Stimulated activated CD4-positive, alpha-beta T cell treated with anti-CD3 and anti-CD28 coated beads, Interleukin-12 subunit alpha, Interleukin-12 subunit beta, amount 100 ng/mL, for 4 hours (primary cell): ENCODE results near the gene SLC28A1.

Source experiments
- DNase-seq: peaks from one replicate; pipeline ENCODE4 v3.0.0-alpha.2; 2020

Gene SLC28A1, protein sequence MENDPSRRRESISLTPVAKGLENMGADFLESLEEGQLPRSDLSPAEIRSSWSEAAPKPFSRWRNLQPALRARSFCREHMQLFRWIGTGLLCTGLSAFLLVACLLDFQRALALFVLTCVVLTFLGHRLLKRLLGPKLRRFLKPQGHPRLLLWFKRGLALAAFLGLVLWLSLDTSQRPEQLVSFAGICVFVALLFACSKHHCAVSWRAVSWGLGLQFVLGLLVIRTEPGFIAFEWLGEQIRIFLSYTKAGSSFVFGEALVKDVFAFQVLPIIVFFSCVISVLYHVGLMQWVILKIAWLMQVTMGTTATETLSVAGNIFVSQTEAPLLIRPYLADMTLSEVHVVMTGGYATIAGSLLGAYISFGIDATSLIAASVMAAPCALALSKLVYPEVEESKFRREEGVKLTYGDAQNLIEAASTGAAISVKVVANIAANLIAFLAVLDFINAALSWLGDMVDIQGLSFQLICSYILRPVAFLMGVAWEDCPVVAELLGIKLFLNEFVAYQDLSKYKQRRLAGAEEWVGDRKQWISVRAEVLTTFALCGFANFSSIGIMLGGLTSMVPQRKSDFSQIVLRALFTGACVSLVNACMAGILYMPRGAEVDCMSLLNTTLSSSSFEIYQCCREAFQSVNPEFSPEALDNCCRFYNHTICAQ

DNA sequence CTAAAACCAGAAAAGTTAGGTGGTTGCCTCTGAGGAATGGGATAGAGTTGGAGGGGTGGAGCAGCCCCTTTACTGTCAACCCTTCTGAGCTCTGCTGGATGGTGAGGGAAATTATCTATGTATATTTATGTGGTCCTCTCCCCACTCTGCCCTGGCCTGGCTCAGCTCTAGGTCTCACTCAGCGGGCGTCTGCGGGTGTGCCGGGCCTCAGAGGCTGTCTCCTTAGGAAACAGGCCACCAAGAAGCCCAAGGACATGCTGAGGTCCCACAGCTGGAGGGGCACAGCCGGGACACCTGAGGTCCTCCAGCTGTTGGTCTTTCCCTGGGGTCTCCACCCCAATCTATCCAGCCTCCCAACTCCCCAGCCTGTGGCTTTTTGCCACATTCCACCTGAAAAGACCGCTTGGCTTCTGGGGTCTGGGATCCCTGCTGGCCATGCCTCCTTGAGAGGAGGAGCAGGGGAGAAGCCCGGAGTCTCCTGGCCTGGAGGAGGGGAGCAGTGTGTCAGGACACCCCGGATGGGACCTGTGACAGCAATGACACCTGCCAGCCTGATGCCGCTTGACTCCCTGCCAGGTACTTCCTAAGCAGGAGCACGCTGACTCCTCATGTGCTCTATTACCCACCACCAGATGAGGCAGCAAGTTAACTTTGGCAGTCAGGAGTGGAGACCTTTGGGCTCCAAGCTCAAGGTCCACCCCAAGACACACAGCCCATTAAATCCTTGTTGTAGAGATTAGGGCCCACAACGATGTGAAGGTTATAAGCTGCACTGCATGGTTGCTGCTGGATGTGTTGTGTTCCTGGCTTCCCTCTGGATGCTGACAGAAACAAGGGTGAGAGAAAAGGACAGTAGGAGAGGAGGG is at the start of gene SLC28A1:
Gene SLC28A1 (plus strand): TSS at position 747 of the 866 bp plus-strand sequence. CDS start 3,099 bp downstream, outside the sequence.
- DNase-seq, result no peak

DNA sequence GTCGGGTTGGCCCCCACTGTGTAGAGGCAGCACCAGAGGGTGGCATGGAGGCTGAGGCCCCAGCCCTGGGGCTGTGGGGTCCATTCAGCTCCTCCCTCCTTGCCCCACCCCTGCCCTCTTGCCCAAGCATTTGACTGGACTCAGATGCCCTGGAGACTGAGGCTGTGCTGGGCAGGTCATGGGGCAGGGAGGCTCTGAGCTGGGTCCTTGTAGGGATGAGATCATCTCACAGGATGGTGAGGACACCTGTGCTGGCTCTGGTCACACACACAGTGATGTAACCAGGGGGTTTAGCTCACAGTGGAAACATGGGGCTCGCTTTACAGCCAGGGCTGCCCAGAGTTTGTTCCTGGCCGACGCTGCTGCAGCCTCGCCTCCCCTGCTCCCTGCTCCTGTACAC is 49.5 kb upstream of the SLC28A1 start:
- DNase-seq, result no peak

DNA sequence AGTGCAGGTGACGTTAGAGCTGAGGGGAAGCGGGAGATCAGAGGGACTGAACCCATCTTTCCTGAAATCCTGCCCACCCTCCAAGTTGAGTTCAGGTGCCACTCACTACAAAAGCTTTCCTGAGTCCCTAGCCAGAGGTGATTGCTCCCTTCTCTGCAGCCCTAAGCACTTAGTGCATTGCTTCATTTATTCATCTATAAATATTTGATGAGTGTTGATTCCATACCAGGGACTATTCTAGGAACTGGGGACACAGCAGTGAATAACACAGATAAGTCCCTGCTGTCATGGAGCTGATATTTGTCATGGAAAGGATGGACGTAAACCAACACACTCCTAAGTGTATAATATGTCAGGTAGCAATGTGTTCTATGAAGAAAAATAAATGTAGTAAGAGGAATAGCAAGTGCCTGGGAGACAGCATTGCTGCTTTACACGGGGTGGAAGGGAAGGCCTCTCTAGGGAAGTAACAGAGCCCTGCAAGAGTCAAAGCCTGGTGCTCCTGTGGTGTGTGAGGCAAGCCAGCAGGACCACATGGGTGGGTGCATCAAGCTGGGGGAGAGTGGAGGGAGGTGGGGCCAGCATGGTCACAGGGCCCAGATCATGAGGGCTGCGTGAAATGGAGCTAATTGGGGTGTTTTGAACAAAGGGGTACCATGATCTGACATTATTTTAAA is 48.7 kb upstream of the SLC28A1 start:
- DNase-seq, result no peak

DNA sequence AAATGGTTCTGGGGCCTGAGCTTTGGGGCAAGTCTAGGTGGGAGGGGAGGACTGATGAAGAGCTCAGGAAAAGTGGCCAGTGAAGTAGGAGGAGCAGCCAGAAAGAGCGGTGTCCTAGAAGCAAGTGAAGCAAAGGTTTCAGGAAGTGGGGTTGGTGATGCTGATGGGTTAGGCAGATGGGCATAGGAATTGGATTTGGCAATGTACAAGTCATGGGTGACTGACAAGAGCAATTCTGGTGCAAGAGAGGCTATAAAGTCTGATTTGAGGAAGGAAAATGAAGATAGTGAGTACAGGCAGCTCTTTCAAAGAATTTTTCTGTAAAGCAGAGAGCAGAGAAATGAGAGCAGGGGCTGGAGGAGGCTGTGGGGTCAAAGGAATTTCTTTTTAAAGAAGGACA is 47.6 kb upstream of the SLC28A1 start:
- DNase-seq, result no peak

DNA sequence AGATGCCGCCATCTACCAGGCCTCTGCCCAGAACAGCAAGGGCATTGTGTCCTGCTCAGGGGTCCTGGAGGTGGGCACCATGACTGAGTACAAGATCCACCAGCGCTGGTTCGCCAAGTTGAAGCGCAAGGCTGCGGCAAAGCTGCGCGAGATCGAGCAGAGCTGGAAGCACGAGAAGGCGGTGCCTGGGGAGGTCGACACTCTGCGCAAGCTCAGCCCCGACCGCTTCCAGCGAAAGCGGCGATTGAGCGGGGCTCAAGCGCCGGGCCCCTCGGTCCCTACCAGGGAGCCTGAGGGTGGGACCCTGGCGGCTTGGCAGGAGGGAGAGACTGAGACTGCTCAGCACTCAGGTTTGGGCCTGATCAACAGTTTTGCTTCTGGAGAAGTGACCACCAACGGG is 44.7 kb upstream of the SLC28A1 start:
- DNase-seq, result no peak

DNA sequence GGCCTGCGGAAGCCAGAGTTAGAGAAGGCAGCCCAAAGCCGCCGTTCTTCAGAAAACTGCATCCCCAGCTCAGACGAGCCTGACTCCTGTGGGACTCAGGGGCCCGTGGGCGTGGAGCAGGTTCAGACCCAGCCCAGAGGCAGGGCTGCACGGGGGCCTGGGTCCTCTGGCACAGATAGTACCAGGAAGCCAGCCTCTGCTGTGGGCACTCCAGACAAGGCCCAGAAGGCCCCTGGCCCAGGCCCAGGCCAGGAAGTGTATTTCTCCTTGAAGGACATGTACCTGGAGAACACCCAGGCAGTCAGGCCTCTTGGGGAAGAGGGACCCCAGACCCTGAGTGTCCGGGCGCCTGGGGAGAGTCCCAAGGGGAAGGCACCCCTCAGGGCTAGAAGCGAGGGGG is 44.2 kb upstream of the SLC28A1 start:
- no peak for DNase-seq

DNA sequence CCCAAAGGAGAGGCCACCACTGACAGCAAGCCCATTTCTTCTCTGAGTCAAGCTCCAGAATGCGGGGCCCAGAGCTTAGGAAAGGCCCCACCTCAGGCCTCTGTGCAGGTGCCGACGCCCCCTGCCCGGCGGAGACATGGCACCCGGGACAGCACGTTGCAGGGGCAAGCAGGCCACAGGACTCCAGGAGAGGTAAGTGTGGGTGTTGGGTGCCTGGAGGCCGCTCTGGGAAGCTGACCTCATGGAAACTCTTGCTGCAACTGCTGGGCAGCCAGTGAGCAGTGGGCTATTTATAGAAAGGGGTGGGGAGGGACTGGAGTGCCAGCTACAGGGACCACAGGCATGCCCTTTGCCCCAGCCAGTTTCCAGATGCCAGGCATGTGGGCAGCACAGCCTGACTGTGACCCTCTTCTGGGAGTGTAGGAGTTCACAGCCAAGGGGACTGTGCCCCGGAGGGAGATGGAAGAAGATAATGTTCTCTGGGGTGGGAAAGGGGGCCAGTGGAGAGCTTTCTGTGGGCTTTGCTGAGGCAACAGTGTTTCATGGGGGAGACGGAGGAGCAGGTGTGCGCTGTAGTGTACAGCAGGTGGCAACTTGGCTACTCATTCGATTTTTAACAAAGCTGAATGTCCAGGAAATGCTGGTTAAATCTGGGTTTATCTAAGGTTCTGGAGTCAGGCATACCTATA is 43.6 kb upstream of the SLC28A1 start:
- DNase-seq, result no peak

DNA sequence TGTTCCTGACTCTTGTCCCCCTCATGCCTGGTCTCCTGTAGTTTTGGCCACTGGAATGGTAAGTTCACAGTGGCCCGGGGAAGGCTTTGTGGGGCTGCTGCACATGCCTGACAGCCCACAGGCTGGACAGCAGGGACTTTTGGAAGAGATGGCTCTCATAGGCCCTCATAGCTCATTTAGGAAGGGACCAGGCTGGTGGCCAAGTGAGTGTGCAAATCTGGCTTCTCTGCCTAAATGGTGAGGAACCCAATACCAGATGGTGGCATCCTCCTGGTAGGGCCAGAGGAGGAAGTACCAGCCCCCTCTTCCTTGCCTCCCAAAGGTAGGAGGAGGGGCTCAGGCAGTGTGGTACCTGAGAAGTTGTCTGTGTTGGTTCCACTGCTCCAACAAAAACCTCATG is 41.7 kb upstream of the SLC28A1 start:
- no peak for DNase-seq

DNA sequence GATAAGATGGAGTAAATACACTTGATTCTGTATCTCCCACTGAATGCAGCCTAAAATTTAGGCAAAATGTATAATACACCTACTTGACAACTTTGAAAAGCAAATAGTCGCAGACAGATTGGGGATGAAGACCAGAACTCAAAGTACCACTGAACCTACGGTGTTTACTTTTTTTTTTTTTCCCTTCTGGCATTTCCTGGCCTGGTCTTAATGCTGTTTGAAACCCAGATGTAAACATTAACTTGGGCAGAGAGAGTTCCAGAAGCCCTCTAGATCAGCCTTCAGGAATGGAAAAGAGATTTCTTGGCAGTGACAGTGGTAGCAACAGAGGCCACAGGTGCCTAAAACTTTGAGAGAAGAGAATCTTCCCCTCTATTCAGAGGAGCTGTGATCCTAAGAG is 39.5 kb upstream of the SLC28A1 start:
- no peak for DNase-seq

DNA sequence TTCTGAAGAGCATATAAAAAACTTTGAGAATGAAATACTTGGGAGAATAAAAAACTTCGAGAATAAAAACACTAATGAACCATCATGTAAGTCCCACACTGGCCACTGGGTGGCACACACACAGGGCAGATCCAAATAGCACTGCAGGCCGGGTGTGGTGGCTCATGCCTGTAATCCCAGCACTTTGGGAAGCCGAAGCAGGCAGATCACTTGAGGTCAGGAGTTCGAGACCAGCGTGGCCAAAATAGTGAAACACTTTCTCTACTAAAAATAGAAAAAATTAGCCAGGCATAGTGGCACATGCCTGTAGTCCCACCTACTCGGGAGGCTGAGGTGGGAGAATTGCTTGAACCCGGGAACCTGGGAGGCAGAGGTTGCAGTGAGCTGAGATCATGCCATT is 38.8 kb upstream of the SLC28A1 start:
- peak; percentile 24 for DNase-seq

DNA sequence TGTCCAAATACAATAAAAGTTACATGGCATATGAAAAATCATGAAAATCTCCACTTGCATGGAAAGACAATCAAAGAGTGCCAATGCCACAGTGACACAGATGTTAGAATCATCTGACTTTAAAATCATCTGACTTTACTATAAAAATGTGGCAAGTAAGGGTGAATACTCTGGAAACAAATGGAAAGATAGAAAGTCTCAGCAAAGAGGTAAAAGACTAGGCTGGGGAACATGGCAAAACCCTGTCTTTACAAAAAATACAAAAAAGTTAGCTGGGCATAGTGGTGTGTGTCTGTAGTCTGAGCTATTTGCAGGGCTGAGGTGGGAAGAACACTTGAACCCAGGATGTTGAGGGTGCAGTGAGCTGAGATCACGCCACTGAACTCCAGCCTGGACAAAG is 38.2 kb upstream of the SLC28A1 start:
- DNase-seq, result no peak

DNA sequence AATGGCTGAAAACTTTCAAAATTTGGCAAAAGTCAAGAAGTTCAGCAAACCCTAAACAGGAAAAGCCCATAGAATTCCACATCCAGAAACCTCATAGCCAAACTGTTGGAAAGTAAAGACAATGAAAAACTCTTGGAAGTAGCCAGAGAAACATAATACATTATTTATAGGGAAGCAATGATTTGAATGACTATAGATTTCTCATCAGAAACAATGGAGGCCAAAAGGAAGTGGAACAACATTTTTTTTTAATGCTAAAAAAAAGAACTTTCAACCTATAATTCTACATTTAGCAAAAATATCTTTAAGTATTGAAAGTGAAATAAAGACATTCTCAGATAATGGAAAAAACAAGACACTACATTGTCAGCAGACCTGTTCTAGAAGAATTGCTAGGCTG is 37.1 kb upstream of the SLC28A1 start:
- DNase-seq, result no peak

DNA sequence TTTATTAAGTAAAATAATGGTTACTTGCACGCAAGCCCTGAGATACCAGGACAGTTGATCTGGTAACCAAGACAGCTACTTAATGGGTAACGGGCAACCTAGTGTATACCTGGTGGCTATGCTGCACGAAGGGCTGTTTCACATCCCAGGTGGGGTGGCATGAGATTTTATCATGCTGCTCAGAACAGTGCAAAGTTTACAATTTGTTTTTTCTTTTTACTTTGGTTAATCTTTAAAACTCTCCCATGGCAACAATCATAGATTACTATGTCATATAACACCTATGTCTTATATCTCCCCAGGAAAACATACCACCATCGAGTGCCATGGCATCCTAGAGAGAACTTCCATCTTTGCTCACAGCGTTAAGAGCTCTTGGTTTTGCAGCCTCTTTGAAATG is 32.2 kb upstream of the SLC28A1 start:
- no peak for DNase-seq

DNA sequence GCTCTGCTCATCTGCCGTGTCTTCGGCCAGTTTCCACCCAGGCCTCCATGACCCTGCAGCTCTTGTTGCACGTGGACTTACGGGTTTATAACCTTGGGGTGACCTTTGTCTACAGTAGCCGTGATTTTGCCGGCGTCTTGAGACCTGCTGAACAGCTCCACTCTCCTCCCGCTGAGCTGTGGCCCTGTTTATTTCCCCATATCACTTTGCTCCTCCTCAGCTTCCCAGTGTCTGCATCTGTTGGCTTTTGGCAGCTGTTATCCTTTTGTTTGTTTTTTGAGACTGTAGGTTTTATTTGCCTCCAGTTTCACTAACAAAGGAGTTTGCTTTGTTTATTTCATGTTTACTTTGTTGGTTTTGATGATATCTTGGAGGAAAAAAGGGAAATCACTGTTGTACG is 29.3 kb upstream of the SLC28A1 start:
- no peak for DNase-seq

DNA sequence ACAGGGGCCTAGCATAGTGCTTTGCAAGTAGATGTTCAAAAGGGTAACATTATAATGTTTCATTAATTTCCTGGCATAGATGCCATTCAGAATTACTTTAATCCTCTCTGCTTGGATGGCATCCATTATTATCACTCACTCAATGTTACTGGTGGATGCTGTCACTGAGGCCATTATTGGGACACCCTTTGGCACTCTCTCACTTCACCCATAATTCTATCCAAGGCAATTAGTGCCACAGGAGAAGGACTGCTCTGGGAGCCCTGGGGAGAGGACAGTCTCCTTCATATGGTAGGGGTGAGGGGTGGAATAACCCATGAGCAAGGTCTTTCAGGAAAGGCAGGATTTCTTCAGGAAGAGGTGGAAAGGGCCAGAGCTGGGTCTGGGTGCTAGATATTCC is 28.7 kb upstream of the SLC28A1 start:
- no peak for DNase-seq

DNA sequence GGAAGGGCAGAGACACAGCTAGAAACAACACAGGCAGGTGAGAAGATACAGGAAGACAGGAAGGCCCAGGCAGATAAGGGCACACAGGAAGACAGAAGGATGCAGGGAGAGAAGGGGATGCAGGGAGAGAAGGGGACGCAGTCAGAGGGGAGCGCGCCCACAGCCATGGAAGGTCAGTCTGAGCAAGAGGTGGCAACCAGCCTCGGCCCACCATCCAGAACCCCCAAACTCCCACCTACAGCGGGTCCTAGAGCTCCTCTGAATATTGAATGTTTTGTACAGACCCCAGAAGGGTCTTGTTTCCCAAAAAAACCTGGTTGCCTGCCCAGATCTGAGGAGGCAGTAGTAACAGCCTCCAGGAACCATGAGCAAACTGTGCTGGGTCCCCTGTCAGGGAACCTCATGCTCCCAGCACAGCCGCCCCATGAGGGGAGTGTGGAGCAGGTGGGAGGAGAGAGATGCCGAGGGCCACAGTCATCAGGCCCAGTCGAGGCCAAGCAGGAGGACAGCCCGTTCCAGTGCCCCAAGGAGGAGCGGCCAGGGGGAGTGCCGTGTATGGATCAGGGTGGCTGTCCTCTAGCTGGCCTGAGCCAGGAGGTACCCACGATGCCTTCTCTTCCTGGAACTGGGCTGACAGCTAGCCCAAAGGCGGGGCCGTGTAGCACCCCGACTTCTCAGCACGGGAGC is 27.6 kb upstream of the SLC28A1 start:
- no peak for DNase-seq

DNA sequence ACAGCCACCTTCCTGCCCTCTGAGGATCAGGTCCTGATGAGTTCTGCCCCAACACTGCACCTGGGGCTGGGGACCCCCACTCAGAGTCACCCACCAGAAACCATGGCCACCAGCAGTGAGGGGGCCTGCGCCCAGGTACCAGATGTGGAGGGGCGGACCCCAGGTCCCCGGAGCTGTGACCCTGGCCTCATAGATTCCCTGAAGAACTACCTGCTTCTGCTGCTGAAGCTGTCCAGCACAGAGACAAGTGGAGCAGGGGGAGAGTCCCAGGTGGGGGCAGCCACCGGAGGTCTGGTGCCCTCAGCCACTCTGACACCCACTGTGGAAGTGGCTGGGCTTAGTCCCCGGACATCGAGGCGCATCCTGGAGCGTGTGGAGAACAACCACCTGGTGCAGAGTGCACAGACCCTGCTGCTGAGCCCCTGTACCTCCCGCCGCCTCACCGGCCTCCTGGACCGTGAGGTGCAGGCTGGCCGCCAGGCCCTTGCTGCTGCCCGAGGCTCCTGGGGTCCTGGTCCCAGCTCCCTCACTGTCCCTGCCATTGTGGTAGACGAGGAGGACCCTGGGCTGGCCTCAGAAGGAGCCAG is 27.0 kb upstream of the SLC28A1 start:
- no peak for DNase-seq

DNA sequence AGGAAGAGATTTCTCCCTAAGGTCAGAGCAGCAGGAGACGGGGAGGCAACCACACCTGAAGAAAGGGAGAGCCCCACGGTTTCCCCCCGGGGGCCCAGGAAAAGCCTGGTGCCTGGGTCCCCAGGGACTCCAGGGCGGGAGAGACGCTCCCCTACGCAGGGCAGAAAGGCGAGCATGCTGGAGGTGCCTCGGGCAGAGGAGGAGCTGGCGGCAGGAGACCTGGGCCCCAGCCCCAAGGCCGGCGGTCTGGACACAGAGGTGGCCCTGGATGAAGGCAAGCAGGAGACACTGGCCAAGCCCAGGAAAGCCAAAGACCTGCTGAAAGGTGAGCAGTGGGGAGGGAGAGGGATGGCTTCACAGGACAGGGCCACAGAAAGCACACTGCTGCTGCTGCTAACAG is 26.2 kb upstream of the SLC28A1 start:
- DNase-seq, result no peak

DNA sequence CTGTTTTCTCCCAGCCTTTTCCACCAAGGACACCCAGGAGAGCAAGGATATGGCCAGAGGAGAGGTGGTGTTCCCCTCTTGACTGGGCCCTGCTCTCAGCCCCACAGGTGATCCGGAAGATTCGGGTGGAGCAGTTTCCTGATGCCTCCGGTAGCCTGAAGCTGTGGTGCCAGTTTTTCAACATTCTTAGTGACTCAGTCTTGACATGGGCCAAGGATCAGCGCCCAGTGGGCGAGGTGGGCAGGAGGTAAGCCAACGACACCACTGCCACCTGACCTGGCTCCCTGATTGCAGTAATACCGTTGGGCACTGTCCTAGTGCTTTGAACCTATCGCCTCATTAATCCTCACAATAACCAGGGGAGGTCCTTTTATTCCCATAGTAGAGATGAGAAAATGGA is 25.3 kb upstream of the SLC28A1 start:
- no peak for DNase-seq

DNA sequence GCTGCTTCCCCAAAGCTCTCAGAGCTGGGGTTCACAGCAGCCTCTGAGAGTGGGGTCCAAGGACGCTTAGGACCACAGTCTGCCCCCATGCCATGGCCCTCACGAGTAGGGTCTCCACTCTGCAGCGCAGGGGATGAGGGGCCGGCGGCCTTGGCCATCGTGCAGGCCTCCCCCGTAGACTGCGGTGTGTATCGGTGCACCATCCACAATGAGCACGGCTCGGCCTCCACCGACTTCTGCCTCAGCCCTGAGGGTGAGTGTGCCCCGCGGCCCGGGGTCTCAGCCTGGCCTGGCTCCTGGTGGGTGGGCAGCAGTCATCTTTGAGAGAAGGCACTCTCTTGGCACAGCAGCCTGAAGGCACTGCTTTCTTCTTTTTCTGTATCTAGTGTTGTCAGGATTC is 24.8 kb upstream of the SLC28A1 start:
- DNase-seq, result no peak

DNA sequence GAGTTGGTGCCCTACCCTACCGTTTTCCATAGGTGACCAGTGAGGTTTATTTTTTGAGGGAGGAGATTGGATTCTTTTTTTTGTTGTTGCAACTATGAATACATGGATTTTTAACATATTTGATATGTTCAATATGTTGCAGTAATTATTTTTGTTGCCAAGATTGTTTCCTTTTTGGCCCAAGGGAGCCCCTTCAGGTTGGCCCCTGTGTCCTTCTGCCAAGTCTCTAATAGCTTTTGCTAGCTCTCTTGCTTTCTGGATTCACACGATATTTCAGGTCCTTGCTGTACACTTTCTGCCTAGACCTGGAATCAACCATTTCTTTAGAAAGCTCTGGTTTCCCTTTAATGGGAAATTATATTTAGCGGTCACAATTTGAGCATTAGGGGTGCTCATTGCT is 22.7 kb upstream of the SLC28A1 start:
- no peak for DNase-seq
